AG09319 (cell line): ENCODE results near the gene KLHL3.

Experiments
- DNase-seq: peaks from one replicate; pipeline ENCODE4 v3.0.0-alpha.2; 2010; ENCODE audit warnings: low read depth; ENCODE audit errors: extremely low read depth
- CTCF ChIP-seq: IDR thresholded peaks from 2 replicates; pipeline ENCODE4 v1.5.1; 2011; ENCODE audit warnings: low read depth, mild to moderate bottlenecking, inconsistent platforms, low read length, moderate library complexity

Gene KLHL3

GRCh38 chr5:137705106-137705505 lies 30.8 kb downstream of the KLHL3 start:
- no peak for DNase-seq
- no peak for TF ChIP-seq CTCF

- DNase-seq: no peak
- no peak for TF ChIP-seq CTCF
Observed at GRCh38 chr5:137703565-137703964, 32.3 kb downstream of the KLHL3 start.

- no peak for TF ChIP-seq CTCF
- DNase-seq: no peak
Observed at GRCh38 chr5:137700282-137700680, 35.6 kb downstream of the KLHL3 start.

GRCh38 chr5:137699336-137700281 lies 36.3 kb downstream of the KLHL3 start:
- no peak for TF ChIP-seq CTCF
- DNase-seq: no peak

- no peak for DNase-seq
Observed at GRCh38 chr5:137696481-137696880, 39.4 kb downstream of the KLHL3 start.

GRCh38 chr5:137695651-137696428 lies 40.0 kb downstream of the KLHL3 start:
- no peak for TF ChIP-seq CTCF
- DNase-seq: no peak

More at GRCh38 chr5:137696481-137696880, 39.4 kb downstream of the KLHL3 start:
- no peak for TF ChIP-seq CTCF
